NT2/D1 (cell line): ENCODE data around the gene USE1.

Experiments used
- DNase-seq: peaks from one replicate; pipeline ENCODE4 v3.0.0-alpha.2; 2011; ENCODE audit warnings: low read depth, low spot score
- H3K27me3 ChIP-seq: 2 replicates; pipeline ENCODE4 v1.6.0; 2011; ENCODE audit warnings: mild to moderate bottlenecking; ENCODE audit not compliant: insufficient read length, insufficient read depth
- H3K36me3 ChIP-seq: 2 replicates; pipeline ENCODE4 v1.6.1; 2011; ENCODE audit warnings: mild to moderate bottlenecking, low read length, mixed read lengths; ENCODE audit not compliant: insufficient read depth, insufficient read length
- H3K4me1 ChIP-seq: 2 replicates; pipeline ENCODE4 v1.5.1; 2011; ENCODE audit not compliant: insufficient read depth, insufficient read length
- H3K4me3 ChIP-seq: 2 replicates; pipeline ENCODE4 v1.5.1; 2011; ENCODE audit warnings: low read depth; ENCODE audit not compliant: insufficient read length
- H3K9ac ChIP-seq: 2 replicates; pipeline ENCODE4 v1.6.0; 2011; ENCODE audit warnings: low read depth; ENCODE audit not compliant: insufficient read length
- H3K9me3 ChIP-seq: 2 replicates; pipeline ENCODE4 v1.5.1; 2011; ENCODE audit warnings: mild to moderate bottlenecking, low read length; ENCODE audit not compliant: insufficient read depth
- SUZ12 ChIP-seq: IDR thresholded peaks from 2 replicates; pipeline ENCODE4 v1.6.1; 2011; ENCODE audit not compliant: insufficient read length, insufficient read depth; ENCODE audit errors: extremely low read depth
- YY1 ChIP-seq: IDR thresholded peaks from 2 replicates; pipeline ENCODE4 v1.6.1; 2011; ENCODE audit not compliant: insufficient read length, insufficient read depth
- ZNF274 ChIP-seq: IDR thresholded peaks from 2 replicates; pipeline ENCODE4 v1.6.1; 2011; ENCODE audit warnings: mild to moderate bottlenecking, low read depth, low read length

The USE1 gene

GRCh38 chr19:17240062-17240752 is 25.1 kb downstream of the USE1 start:
- Histone ChIP-seq H3K4me3 (no peak overlapping the region), H3K27me3 (no peaks in the 10 kb centered on the region), H3K4me1 (peaks cover 13% of the 10 kb centered on the region), H3K9me3 (no peaks in the 10 kb centered on the region), H3K9ac (peak overlapping the region; percentile 42), H3K36me3 (peaks cover 30% of the 10 kb centered on the region)
- no peak for DNase-seq
- TF ChIP-seq YY1 (no peak), ZNF274 (no peak), SUZ12 (no peak)

- Histone ChIP-seq H3K27me3 (no peaks in the 10 kb centered on the region), H3K36me3 (peaks cover 30% of the 10 kb centered on the region), H3K4me1 (peaks cover 13% of the 10 kb centered on the region), H3K9me3 (no peaks in the 10 kb centered on the region), H3K9ac (no peak overlapping the region), H3K4me3 (no peak overlapping the region)
- TF ChIP-seq YY1 (no peak), SUZ12 (no peak), ZNF274 (no peak)
- DNase-seq, result no peak
Observed at GRCh38 chr19:17240826-17241399, 25.8 kb downstream of the USE1 start.

GRCh38 chr19:17242431-17243208 is 27.5 kb downstream of the USE1 start:
- H3K27me3 ChIP-seq, result no peaks in the 10 kb centered on the region
- H3K9me3 ChIP-seq, result no peaks in the 10 kb centered on the region
- no peak for DNase-seq
- H3K9ac ChIP-seq, result peak overlapping the region; percentile 43
- TF ChIP-seq ZNF274, result no peak
- no peak for TF ChIP-seq YY1
- no peak for TF ChIP-seq SUZ12
- H3K36me3 ChIP-seq, result peaks cover 21% of the 10 kb centered on the region
- no peak overlapping the region for H3K4me3 ChIP-seq
- peaks cover 19% of the 10 kb centered on the region for H3K4me1 ChIP-seq

- Histone ChIP-seq H3K4me1 (peaks cover 24% of the 10 kb centered on the region), H3K27me3 (no peaks in the 10 kb centered on the region), H3K36me3 (peaks cover 15% of the 10 kb centered on the region), H3K4me3 (peak overlapping the region; percentile 95), H3K9ac (peak overlapping the region; percentile 92), H3K9me3 (no peaks in the 10 kb centered on the region)
- TF ChIP-seq SUZ12 (no peak), YY1 (no peak), ZNF274 (no peak)
- no peak for DNase-seq
Observed at GRCh38 chr19:17243211-17243829, 28.2 kb downstream of the USE1 start.

- Histone ChIP-seq H3K9me3 (no peaks in the 10 kb centered on the region), H3K4me1 (peaks cover 30% of the 10 kb centered on the region), H3K4me3 (peak overlapping the region; percentile 95), H3K9ac (peak overlapping the region; percentile 92), H3K27me3 (no peaks in the 10 kb centered on the region), H3K36me3 (peaks cover 11% of the 10 kb centered on the region)
- no peak for DNase-seq
- TF ChIP-seq YY1 (no peak), ZNF274 (no peak), SUZ12 (no peak)
Observed at GRCh38 chr19:17243830-17244617, 28.9 kb downstream of the USE1 start.

- Histone ChIP-seq H3K9ac (peak overlapping the region; percentile 92), H3K9me3 (no peaks in the 10 kb centered on the region), H3K4me3 (peak overlapping the region; percentile 95), H3K36me3 (peaks cover 11% of the 10 kb centered on the region), H3K27me3 (no peaks in the 10 kb centered on the region), H3K4me1 (peaks cover 33% of the 10 kb centered on the region)
- DNase-seq, result no peak
- TF ChIP-seq YY1 (no peak), SUZ12 (no peak), ZNF274 (no peak)
Observed at GRCh38 chr19:17244618-17245534, 29.7 kb downstream of the USE1 start.
